H1 (cell line): ENCODE measurements around the gene PCED1B. TPM values are rescaled to one million over a fixed set of nuclear protein-coding genes. Genes with fewer than 3 reads are reported as not detected.

Source experiments
- CTCF ChIA-PET: fragments of 300-600 bp; sonication (Branson Sonifier 250); formaldehyde crosslinking; loops from one replicate; lab custom pipeline; 2021; ENCODE audit not compliant: partially characterized antibody; lab: Charles Lee
- POLR2A ChIA-PET: fragments of 300-600 bp; sonication (Branson Sonifier 250); formaldehyde crosslinking; loops from one replicate; lab custom pipeline; 2021; ENCODE audit warnings: inconsistent platforms; ENCODE audit not compliant: partially characterized antibody; lab: Charles Lee
- DNase-seq, 2 experiments: peaks; one replicate each; pipeline versions ENCODE4 v3.0.0 to v3.0.0-alpha.2; 2010 to 2022; ENCODE audit warnings: low spot score in 2 of 2, low read depth in 1 of 2, mixed read lengths in 1 of 2
- FAIRE-seq: peaks from 2 replicates; lab custom pipeline; 2011; peaks lifted over from hg19 to GRCh38; lab: Jason Lieb, UNC
- H2AFZ ChIP-seq: 2 replicates; pipeline ENCODE4 v1.8.1; 2012; ENCODE audit warnings: low read length, inconsistent platforms
- H2AK5ac ChIP-seq: 2 replicates; pipeline ENCODE4 v1.6.1; 2013; ENCODE audit warnings: low read depth, low read length
- H2BK120ac ChIP-seq: replicated peaks from 2 replicates; pipeline ENCODE3; 2013; ENCODE audit warnings: low read depth, low read length, inconsistent platforms
- H2BK12ac ChIP-seq: 2 replicates; pipeline ENCODE4 v1.6.1; 2013; ENCODE audit warnings: low read depth, low read length
- H2BK15ac ChIP-seq: 2 replicates; pipeline ENCODE4 v1.6.1; 2013; ENCODE audit warnings: low read length
- H2BK20ac ChIP-seq: 2 replicates; pipeline ENCODE4 v1.6.1; 2013; ENCODE audit warnings: low read length
- H2BK5ac ChIP-seq: 2 replicates; pipeline ENCODE4 v1.6.1; 2013; ENCODE audit warnings: low read depth, low read length
- H3K14ac ChIP-seq: 2 replicates; pipeline ENCODE4 v1.6.1; 2013; ENCODE audit warnings: inconsistent platforms; ENCODE audit not compliant: insufficient read length
- H3K18ac ChIP-seq: 2 replicates; pipeline ENCODE4 v1.6.1; 2013; ENCODE audit warnings: low read length; ENCODE audit errors: extremely low read depth
- H3K23ac ChIP-seq: 2 replicates; pipeline ENCODE4 v1.6.1; 2013; ENCODE audit warnings: inconsistent platforms; ENCODE audit not compliant: insufficient read length
- H3K23me2 ChIP-seq: 2 replicates; pipeline ENCODE4 v1.6.1; 2013; ENCODE audit warnings: low read depth, low read length
- H3K27ac ChIP-seq: 2 replicates; pipeline ENCODE4 v1.6.1; 2011; ENCODE audit warnings: low read depth, low read length, inconsistent platforms
- H3K27me3 ChIP-seq, 4 experiments: replicated peaks in 1 of 4; 1 replicate in 1 of 4; 2 replicates in 3 of 4; pipeline versions ENCODE4 v1.6.1 to v1.8.1; 2011 to 2013; ENCODE audit warnings: low read length in 3 of 4, mild to moderate bottlenecking in 3 of 4, inconsistent platforms in 2 of 4, mixed read lengths in 2 of 4, moderate library complexity in 1 of 4; ENCODE audit not compliant: control insufficient read depth in 3 of 4, insufficient read depth in 3 of 4; ENCODE audit errors: extremely low read depth in 1 of 4
- H3K36me3 ChIP-seq, 4 experiments: 2 replicates each; pipeline versions ENCODE4 v1.6.1 to v1.8.1; 2011 to 2013; ENCODE audit warnings: mild to moderate bottlenecking in 4 of 4, low read length in 3 of 4, moderate library complexity in 2 of 4, control low read depth in 1 of 4, inconsistent platforms in 1 of 4; ENCODE audit not compliant: insufficient read depth in 4 of 4, control insufficient read depth in 2 of 4
- H3K4ac ChIP-seq: replicated peaks from 2 replicates; pipeline ENCODE3; 2013; ENCODE audit warnings: low read length, low read depth, mixed read lengths, inconsistent platforms; ENCODE audit not compliant: insufficient read length
- H3K4me1 ChIP-seq, 4 experiments: replicated peaks in 1 of 4; 1 replicate in 1 of 4; 2 replicates in 3 of 4; pipeline versions ENCODE4 v1.6.1 to v1.8.1; 2011 to 2013; ENCODE audit warnings: low read length in 3 of 4, inconsistent platforms in 2 of 4, mixed read lengths in 1 of 4; ENCODE audit not compliant: insufficient read depth in 4 of 4, control insufficient read depth in 3 of 4
- H3K4me2 ChIP-seq, 2 experiments: 2 replicates each; pipeline versions ENCODE4 v1.6.1 to v1.8.1; 2011 to 2013; ENCODE audit warnings: low read depth in 2 of 2, low read length in 2 of 2, control low read depth in 1 of 2, inconsistent platforms in 1 of 2, mild to moderate bottlenecking in 1 of 2; ENCODE audit not compliant: insufficient read depth in 1 of 2
- H3K4me3 ChIP-seq, 4 experiments: fragments of 200-600, 300-600 bp in 1 of 4; sonication (generic), shearing (Covaris generic), sonication (Bioruptor Twin) in 1 of 4; 2 replicates each; pipeline versions ENCODE4 v1.5.1 to v1.8.1; 2011 to 2016; ENCODE audit warnings: low read length in 4 of 4, low read depth in 3 of 4, control low read depth in 2 of 4, inconsistent platforms in 2 of 4, mild to moderate bottlenecking in 2 of 4, mixed read lengths in 1 of 4, moderate library complexity in 1 of 4; ENCODE audit not compliant: insufficient read depth in 2 of 4; ENCODE audit errors: extremely low read depth in 1 of 4
- H3K56ac ChIP-seq: replicated peaks from 2 replicates; pipeline ENCODE3; 2013; ENCODE audit warnings: low read depth, mild to moderate bottlenecking, mixed read lengths, low read length, inconsistent platforms; ENCODE audit not compliant: insufficient read length
- H3K79me1 ChIP-seq: 2 replicates; pipeline ENCODE4 v1.6.1; 2013; ENCODE audit warnings: low read depth, low read length, control low read depth
- H3K79me2 ChIP-seq, 2 experiments: 2 replicates each; pipeline versions ENCODE4 v1.6.1 to v1.8.1; 2012 to 2013; ENCODE audit warnings: low read length in 2 of 2, mild to moderate bottlenecking in 2 of 2, inconsistent platforms in 1 of 2; ENCODE audit not compliant: insufficient read depth in 2 of 2, control insufficient read depth in 1 of 2
- H3K9ac ChIP-seq, 4 experiments: replicated peaks in 1 of 4; 1 replicate in 1 of 4; 2 replicates in 3 of 4; pipeline versions ENCODE4 v1.6.1 to v1.8.1; 2011 to 2013; ENCODE audit warnings: low read depth in 3 of 4, low read length in 3 of 4, control low read depth in 2 of 4, mild to moderate bottlenecking in 2 of 4, moderate library complexity in 2 of 4, inconsistent platforms in 1 of 4; ENCODE audit errors: extremely low read depth in 1 of 4
- H3K9me3 ChIP-seq, 2 experiments: 2 replicates each; pipeline versions ENCODE4 v1.6.1 to v1.8.1; 2012 to 2013; ENCODE audit warnings: mild to moderate bottlenecking in 2 of 2, moderate library complexity in 2 of 2, control low read depth in 1 of 2, inconsistent platforms in 1 of 2, low read depth in 1 of 2, low read length in 1 of 2, mixed read lengths in 1 of 2; ENCODE audit not compliant: insufficient read depth in 2 of 2
- H4K20me1 ChIP-seq, 2 experiments: replicated peaks in 1 of 2; 2 replicates each; pipeline versions ENCODE3 to v1.8.1; 2011 to 2013; ENCODE audit warnings: inconsistent platforms in 2 of 2, low read length in 2 of 2, mild to moderate bottlenecking in 1 of 2; ENCODE audit not compliant: insufficient read depth in 2 of 2, control insufficient read depth in 1 of 2
- H4K5ac ChIP-seq: 2 replicates; pipeline ENCODE4 v1.6.1; 2013; ENCODE audit warnings: low read length, low read depth, mixed read lengths, inconsistent platforms; ENCODE audit not compliant: insufficient read length
- H4K8ac ChIP-seq: 2 replicates; pipeline ENCODE4 v1.8.0; 2013; ENCODE audit warnings: mild to moderate bottlenecking, moderate library complexity, low read length, inconsistent platforms; ENCODE audit not compliant: insufficient read depth; ENCODE audit errors: extremely low read depth
- H4K91ac ChIP-seq: replicated peaks from 2 replicates; pipeline ENCODE3; 2013; ENCODE audit warnings: low read length, mixed read lengths, inconsistent platforms; ENCODE audit not compliant: insufficient read length
- JUN ChIP-seq: IDR thresholded peaks from 2 replicates; pipeline ENCODE4 v1.6.1; 2011; ENCODE audit warnings: low read depth, mild to moderate bottlenecking, improper control_type of control experiment, low read length
- WGBS, 2 experiments: shearing (Covaris generic) in 1 of 2; methylation state at CpG; one replicate each; pipeline versions ENCODE4 v1.1.6 to v1.1.7; 2013 to 2015; ENCODE audit warnings: low lambda C conversion rate in 2 of 2, mixed read lengths in 2 of 2, inconsistent platforms in 1 of 2, low coverage in 1 of 2, missing lambda C conversion rate in 1 of 2; ENCODE audit not compliant: insufficient replicate concordance in 2 of 2, insufficient coverage in 1 of 2, insufficient read length in 1 of 2; ENCODE audit errors: extremely low coverage in 1 of 2, missing lambda C conversion rate in 1 of 2; 5-methylcytosine and 5-hydroxymethylcytosine counted together
- polyA plus RNA-seq, 7 experiments: library from polyadenylated mRNA; depleted of rRNA in 3 of 7; stranded (reverse) in 5 of 7; unstranded in 2 of 7; fragments of >200 nt in 5 of 7; fragments of 200-250 nt in 2 of 7; gene quantifications; 1 replicate in 5 of 7; 2 replicates in 1 of 7; 4 replicates in 1 of 7; pipeline versions ENCODE4 v1.2.1 to v1.2.3, GENCODE V29; 2011 to 2013; ENCODE audit warnings: missing spikeins in 2 of 7, mixed read lengths in 2 of 7
- total RNA-seq: library from RNA; stranded (reverse); fragmentation: NEBNext Ultra II Directional; extraction: Animal tissue kit (Norgen Biotek cat#: 25700); gene quantifications from 2 replicates; pipeline ENCODE4 v1.2.1, GENCODE V29; 2021

PCED1B gene
- total and polyA plus RNA-seq, 2 of the 8 experiments (the other 6 are each of a cell fraction or from before 2014, with no cell fraction given), result 4.7 to 5.4 TPM

DNA sequence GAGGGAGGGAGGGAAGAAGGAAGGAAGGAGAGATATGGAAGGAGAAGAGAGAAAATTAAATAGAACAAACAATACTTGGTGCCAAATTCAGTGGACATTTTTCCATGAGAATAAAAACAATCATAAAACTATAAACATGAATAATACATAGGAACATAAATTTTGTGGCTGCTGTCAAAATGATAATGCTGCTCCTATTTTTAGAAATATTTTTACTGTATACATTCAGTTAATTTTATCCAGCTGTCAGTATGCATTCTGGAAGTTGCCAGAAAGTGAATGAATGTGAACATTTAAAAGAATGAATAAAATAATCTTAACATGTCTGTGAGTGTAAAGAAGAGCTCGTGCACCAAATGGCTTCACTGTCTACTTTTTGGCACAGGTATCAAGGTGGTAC, 13.9 kb upstream of the PCED1B start:
- H2BK12ac ChIP-seq, result no peak overlapping the region
- H2AK5ac ChIP-seq, result no peak overlapping the region
- H3K27me3 ChIP-seq, result no peaks in the 10 kb centered on the region
- H3K36me3 ChIP-seq, result no peaks in the 10 kb centered on the region
- H3K9me3 ChIP-seq, result no peaks in the 10 kb centered on the region
- H4K20me1 ChIP-seq, result no peaks in the 10 kb centered on the region
- no peak overlapping the region for H2BK5ac ChIP-seq
- H3K4me2 ChIP-seq, result no peak overlapping the region
- POLR2A ChIA-PET, result interaction anchor here (1.1 kb wide), 1 partner anchor 146 kb away, joined by 4 read pairs; no protein-coding TSS in a partner anchor
- no peak overlapping the region for H3K4me3 ChIP-seq
- no peak overlapping the region for H3K23ac ChIP-seq
- H3K9ac ChIP-seq, result no peak overlapping the region
- H3K23me2 ChIP-seq, result no peaks in the 10 kb centered on the region; the same call in 1 of the 2 replicates
- no peak overlapping the region for H4K5ac ChIP-seq
- TF ChIP-seq JUN, result no peak
- no peak for FAIRE-seq
- peaks cover 0 to 14% (median 7%) of the 10 kb centered on the region in 4 experiments; a peak in 5 of 7 replicates for H3K4me1 ChIP-seq
- no peak overlapping the region for H2AFZ ChIP-seq
- no peak overlapping the region for H3K14ac ChIP-seq
- H3K4ac ChIP-seq, result no peak overlapping the region
- no peak overlapping the region for H4K8ac ChIP-seq
- H2BK20ac ChIP-seq, result no peak overlapping the region
- no peak overlapping the region for H3K27ac ChIP-seq
- CTCF ChIA-PET, result interaction anchor here (0.8 to 1.2 kb wide), 2 partner anchors 29 to 34 kb away, joined by 3 to 4 read pairs; no protein-coding TSS in a partner anchor
- no peak overlapping the region for H2BK120ac ChIP-seq
- no peak overlapping the region for H4K91ac ChIP-seq
- H3K18ac ChIP-seq, result no peak overlapping the region
- no peak overlapping the region for H2BK15ac ChIP-seq
- no peaks in the 10 kb centered on the region for H3K79me1 ChIP-seq
- no peak for DNase-seq
- H3K79me2 ChIP-seq, result no peaks in the 10 kb centered on the region
- WGBS, 2 experiments, result 83% methylated on average over 1 of the region's 1 CpG; no CpG with 5 or more reads in 1 of the 2 experiments
- H3K56ac ChIP-seq, result no peak overlapping the region
